GM21423 (cell line): ENCODE measurements around the gene ZDHHC1.

ENCODE experiments used
- ATAC-seq: cut with Tn5 transposase; IDR thresholded peaks from one replicate; pipeline ENCODE4 v1.9.1; 2021; ENCODE audit warnings: mild to moderate bottlenecking, moderate library complexity; ENCODE audit not compliant: unreplicated experiment

ZDHHC1 gene

DNA sequence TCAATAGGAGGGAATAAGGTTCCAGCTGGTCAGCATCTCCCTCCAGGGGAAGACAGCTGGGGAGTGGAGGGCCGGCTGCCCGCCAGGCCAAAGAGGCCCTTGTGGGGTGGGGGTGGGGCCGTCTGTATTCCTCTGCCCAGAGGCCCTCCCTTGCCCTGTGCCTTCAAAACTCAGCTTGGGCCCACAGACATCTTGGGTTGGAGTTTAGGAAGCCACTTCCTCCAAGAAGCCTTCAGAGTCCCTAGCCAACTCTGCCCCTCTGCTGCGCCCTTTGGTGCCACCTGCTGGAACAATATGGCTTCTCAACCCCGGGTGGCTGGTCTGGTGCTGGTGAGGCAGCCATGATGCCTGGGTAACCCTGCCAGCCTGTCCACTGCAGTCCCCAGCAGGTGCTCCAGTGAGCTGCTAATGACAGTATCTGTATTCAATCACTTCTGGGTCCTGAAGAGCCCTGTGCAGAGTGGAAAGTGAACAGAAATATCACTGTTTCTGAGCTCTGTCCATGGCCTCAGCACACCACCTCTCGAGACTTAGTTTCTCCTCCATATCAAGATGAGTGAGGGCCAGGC, 31.3 kb upstream of the ZDHHC1 start:
- no peak for ATAC-seq

- ATAC-seq: no peak
Observed at GRCh38 chr16:67446968-67447507, 30.8 kb upstream of the ZDHHC1 start.

DNA sequence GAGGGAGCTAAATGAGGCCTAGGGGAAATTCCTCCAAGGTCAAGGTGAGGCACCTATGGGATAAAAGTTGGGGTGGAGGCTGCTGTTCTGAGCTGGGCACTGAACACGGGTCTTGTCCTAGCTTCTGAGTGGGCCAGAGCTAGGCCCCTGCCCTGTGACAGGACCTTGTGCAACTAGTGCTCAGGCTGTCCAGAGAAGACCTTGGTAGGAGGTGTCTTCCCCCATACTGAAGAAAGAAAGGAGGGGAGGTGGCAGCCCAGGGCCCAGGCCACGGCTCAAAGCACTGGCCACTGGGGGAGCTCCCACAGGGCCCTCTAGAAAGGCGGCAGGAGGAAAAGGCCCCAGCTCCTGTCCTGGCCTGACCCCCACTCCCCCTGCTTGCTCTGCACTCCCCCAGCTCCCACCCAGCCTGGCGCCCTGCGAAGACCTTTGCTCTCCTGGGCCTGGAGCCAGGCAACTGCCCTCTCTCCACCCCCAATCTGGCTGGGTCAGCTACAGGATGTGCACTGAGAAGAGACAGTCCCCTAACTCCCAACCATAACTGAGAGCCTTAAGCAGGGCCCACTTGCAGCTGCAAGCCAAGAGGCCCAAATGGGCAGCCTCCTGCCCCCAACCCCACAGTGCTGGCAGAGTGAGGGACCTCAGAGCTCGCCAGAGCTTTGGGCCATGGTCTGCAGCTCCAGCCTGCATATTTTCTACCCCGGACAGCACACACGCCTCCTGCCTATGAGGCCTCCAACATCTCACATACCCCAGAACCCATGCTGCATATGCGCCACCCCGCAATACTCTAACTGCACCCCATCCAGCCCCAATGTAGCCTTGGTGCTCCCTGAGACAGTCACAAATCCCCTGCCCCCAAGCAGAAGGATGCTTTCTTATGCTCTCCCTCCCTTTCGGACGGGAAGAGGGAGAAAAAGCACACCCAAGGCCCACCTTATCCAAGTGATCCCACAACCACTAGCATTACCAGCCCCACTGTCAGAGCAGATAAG, 29.9 kb upstream of the ZDHHC1 start:
- no peak for ATAC-seq

DNA sequence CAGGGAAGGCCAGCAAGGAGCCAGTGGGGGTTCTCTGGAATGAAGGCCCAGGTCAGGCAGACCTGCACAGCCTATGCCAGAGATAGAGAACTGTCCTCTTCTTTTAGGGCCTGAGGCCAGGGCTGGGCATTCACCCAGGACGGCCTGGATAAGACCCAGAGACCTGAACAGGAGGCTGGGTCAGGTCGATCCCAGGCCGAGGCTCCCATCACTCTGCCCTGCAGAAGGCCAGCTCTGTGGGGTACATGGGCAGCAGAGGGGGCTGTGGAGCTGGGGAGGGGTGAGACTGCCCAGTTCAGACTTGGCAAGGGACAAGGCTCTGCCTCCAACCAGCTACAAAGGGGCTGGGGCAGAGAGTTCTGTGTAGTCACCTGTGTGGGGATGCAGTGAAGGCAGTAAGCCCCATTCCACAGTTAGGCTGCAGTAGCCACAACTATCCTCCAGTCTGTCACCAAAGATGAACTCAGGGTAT, 29.2 kb upstream of the ZDHHC1 start:
- no peak for ATAC-seq

DNA sequence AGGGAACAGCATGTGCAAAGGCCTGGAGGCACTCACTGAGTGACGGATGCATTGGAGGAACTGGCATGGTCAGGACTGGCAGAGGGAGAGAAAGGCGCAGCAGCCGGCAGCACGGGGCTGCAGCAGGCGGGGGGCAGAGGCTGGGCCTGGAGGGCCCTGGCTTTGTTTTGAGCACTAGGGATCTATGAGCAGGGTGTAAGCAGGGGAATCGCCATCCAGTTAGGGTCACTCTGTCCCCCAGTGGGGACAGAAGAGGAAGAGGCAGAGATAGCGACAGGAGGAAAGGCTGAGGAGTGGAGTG, 28.8 kb upstream of the ZDHHC1 start:
- ATAC-seq: no peak

GRCh38 chr16:67444259-67445125, 28.2 kb upstream of the ZDHHC1 start:
- no peak for ATAC-seq

- ATAC-seq: no peak
Observed at GRCh38 chr16:67443265-67443664, 27.0 kb upstream of the ZDHHC1 start.

- no peak for ATAC-seq
Observed at GRCh38 chr16:67442581-67443255, 26.4 kb upstream of the ZDHHC1 start.

- ATAC-seq: no peak
Observed at GRCh38 chr16:67441907-67442306, 25.6 kb upstream of the ZDHHC1 start.

DNA sequence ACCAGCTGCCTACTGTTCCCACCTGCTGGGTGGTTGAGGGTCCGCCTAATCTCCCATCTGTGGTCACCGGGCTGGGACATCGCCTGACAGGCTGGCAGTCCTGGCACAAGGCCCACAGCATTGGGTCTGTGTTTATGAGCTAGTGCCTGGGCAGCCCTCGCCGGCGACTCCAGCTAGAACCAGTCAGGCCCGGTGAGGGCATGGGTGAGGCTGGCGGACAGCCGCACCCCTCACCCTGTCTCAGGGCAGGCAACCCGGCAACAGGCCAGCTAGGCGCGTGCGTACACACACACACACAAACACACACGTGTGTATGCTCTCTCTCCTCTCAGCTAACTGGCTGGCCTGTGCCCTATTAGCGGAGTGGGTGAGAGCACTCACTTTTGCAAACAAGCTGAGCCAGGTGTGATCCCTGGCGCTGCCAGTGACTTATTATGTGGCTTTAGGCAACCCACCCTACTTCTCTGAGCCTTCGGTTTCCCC, 25.0 kb upstream of the ZDHHC1 start:
- ATAC-seq: no peak

DNA sequence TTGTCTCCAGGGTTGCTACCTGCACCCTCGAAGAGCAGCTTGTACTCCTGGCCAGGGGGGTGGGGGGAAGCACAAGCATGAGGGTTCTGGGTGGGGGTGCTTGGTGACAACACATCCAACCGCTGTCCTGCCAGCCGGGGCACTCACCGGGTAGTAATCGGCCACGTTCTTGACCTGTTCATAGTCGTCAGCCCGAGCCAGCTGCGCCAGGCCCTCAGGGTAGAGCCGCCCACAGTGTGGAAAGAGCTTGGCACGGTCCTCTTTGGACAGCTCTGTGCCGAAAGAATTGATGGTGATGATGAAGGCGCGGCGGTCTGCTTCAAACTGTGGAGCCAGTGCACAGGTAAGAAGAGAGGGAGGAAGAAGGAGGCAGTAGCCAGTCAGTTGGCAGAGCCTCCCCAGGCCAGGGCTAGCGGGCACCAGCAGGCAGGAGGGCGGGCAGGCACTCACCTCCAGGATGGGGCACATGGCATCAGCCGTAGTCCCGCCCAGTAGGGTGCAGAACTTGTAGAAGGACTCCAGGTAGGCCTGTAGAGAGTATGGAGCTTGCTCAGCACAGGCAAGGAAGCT, 22.6 kb upstream of the ZDHHC1 start:
- no peak for ATAC-seq

GRCh38 chr16:67438098-67438791, 22.0 kb upstream of the ZDHHC1 start:
- no peak for ATAC-seq

- no peak for ATAC-seq
Observed at GRCh38 chr16:67437513-67437912, 21.2 kb upstream of the ZDHHC1 start.

GRCh38 chr16:67436640-67437193, 20.4 kb upstream of the ZDHHC1 start:
- ATAC-seq: no peak

DNA sequence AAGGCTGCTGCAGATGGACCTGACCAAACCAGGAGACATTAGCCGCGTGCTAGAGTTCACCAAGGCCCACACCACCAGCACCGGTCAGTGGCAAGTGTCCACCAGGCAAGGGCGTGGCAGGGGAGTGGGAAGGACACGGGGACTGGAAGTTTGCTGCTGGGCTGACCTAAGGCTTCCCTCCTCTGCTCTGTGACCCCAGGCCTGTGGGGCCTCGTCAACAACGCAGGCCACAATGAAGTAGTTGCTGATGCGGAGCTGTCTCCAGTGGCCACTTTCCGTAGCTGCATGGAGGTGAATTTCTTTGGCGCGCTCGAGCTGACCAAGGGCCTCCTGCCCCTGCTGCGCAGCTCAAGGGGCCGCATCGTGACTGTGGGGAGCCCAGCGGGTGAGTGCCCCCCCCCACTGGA, 19.5 kb upstream of the ZDHHC1 start:
- ATAC-seq: no peak

GRCh38 chr16:67433131-67433719, 16.9 kb upstream of the ZDHHC1 start:
- no peak for ATAC-seq

- ATAC-seq: no peak
Observed at GRCh38 chr16:67432506-67432890, 16.2 kb upstream of the ZDHHC1 start.

GRCh38 chr16:67431775-67432505, 15.7 kb upstream of the ZDHHC1 start:
- ATAC-seq: no peak
